Measurements from ENCODE around the gene DOK6.

Gene DOK6

GRCh38 chr18:69557282-69557681 lies 156.6 kb downstream of the DOK6 start:
- DNase-seq = no peak

- no peak for DNase-seq
Observed at GRCh38 chr18:69558052-69558451, 157.4 kb downstream of the DOK6 start.

- DNase-seq = no peak
Observed at GRCh38 chr18:69559604-69560003, 158.9 kb downstream of the DOK6 start.

DNA sequence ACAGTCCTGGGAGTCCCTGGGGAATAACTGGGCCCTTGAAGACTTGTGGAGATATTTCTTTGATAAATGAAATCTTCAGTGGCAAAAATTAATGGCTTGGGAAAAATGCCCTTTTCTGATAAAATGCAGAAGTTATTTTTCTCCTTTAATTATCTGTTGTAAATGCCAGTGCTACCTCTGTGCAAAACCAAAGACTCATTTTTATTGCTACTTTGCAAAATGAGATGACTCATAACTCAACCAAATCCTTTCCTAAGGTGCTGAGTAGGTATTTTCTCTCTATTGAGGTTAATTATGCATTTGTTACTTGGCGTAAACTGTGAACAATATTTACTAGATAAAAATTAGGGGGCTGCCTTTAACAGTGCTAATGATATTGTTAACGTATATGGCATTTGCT lies 163.9 kb downstream of the DOK6 start:
- DNase-seq = no peak

GRCh38 chr18:69567813-69568488 lies 167.3 kb downstream of the DOK6 start:
- DNase-seq = no peak

DNA sequence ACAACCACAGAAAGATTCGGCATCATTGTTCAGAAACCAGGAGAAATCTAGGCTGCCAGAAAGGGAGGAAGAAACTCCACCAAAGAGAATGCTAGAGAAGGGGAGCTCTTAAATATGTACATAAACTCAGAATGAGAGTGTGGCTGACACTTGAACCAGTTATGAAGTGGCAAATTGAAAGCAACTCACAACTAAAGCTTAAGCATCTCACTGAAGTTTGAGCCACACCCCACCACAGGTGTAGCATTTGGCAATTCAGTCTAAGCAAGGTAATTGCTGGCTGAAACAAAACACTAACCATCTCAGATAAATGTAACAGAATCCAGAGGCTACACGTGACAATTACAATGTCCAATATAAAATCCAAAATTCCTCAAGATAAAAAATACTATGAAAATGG lies 168.4 kb downstream of the DOK6 start:
- DNase-seq = no peak

GRCh38 chr18:69574401-69574800 lies 173.7 kb downstream of the DOK6 start:
- no peak for DNase-seq

- peak; percentile 9 for DNase-seq
Observed at GRCh38 chr18:69580107-69580506, 179.4 kb downstream of the DOK6 start.

DNA sequence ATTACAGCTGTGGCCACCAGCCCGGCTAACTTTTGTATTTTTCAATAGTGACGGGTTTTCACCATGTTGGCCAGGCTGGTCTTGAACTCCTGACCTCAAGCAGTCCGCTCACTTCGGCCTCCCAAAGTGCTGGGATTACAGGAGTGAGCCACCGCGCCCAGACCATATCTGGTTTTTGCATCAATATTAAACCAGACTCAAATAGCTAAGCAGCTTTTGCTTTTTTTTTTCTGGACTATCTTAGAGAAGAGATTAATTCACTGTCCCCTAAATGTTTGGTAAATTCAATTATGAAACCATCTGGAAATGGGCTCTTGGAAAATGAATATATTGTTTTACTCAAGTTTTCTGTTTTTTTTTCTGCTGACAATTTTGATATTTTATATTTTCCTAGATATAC lies 183.7 kb downstream of the DOK6 start:
- no peak for DNase-seq

GRCh38 chr18:69585696-69586095 lies 185.0 kb downstream of the DOK6 start:
- no peak for DNase-seq

GRCh38 chr18:69586537-69586936 lies 185.8 kb downstream of the DOK6 start:
- no peak for DNase-seq

DNA sequence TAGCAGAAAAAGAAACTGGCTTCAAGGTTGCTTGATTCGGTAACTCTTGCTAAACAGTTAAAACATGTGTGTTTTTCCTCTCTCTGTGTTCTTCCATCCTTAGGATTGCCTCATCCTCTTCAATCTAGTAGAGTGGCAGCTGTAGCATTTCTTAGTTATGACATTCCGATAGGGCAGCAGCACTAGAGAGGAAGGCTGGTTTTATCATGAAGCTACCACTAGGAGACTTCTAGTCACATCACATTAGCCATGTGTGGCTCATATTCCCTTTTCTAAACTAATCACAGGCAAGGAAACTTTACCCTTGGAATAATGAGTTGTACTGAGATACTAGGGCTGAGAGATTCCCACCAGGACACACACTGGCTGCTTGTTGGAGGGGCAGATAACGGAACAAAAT lies 187.6 kb downstream of the DOK6 start:
- DNase-seq = no peak

DNA sequence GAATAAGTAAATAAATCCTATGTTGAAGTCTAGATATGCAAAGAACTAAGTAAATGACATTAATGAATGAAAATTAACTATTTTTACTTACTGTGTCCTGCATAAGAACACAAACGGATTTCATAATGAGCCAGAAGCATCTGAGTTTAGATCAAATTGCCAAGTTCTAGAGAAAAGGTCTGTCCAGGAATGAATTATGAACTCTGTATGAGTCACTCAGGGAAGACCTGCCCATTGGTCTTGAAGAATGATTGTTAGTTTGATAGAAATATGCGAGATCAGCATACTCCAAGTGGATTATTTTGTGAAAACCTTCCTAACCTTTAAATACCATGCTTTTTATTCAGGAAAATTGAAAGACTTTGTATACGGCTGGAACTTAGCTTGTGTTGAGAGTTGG lies 189.5 kb downstream of the DOK6 start:
- no peak for DNase-seq

GRCh38 chr18:69596345-69596744 lies 195.7 kb downstream of the DOK6 start:
- no peak for DNase-seq

DNA sequence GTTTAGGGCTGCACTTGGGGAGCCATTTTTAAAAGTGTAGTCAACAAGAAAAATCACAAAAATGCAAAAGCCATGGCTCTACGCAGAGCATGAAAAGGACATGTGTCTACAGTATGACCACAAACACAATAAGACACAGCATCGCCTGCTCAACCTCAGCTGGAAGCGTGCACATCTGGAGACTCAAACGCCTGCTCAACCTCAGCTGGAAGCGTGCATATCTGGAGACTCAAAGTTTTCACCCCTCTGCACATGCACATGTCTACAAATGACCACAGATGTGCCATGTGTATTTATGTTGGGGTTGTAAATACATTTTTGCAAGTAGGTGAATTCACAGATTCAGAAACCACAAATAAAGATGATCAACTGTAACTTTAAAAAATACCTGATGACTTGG lies 196.9 kb downstream of the DOK6 start:
- DNase-seq = no peak

- DNase-seq = no peak
Observed at GRCh38 chr18:69599377-69599776, 198.7 kb downstream of the DOK6 start.

DNA sequence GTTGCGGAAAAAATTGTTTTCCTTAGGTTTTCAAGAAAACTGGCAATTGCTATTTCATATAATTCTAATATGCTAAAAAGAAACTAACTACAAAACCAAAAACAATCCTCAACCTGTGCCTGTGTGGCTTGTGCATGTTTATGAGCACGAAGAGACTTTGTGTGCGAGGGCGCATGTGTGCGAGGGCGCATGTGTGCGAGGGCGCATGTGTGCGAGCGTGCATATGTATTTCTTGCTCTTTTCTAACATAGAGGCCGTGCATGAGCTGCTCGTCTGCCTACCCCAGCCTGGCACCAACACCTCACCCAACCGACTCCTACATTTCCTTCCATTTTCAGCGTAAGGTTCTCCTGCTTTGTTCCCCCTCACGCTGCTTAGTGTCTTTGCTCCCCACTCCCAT lies 211.6 kb downstream of the DOK6 start:
- no peak for DNase-seq

DNA sequence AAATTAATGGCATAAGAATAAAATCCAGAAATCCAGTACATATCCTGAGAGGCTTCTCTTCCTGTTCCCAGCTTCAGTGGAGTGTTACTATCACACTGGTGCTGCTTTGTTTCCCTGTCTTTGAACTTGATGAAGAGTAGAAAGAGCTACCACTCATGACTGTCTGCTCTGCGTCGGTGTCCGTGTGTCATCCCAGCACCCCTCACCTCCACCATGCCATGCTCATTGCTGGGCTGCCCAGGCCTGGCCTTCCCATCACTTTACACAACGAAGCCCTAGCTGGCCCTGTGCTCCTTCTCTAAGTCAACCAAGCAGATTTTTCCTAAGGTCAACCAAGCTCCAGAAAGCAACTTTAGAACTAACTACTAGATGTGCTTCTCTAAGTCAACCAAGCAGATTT lies 215.4 kb downstream of the DOK6 start:
- no peak for DNase-seq

DNA sequence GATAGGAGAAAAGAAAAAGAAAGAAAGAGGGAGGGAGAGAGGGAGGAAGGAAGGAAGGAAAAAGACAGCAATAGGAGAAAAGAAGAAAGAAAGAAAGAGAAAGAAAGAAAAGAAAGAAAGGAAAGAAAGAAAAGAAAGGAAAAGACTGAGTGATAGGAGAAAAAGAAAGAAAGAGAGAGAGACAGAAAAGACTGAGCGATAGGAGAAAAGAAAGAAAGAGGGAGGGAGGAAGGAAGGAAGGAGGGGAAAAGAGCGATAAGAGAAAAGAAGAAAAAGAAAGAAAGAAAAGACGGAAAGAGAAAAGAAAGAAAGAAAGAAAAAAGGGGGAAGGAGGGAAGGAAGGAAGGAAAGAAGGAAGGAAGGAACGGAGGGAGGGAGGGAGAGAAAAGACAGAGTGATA lies 216.7 kb downstream of the DOK6 start:
- no peak for DNase-seq

DNA sequence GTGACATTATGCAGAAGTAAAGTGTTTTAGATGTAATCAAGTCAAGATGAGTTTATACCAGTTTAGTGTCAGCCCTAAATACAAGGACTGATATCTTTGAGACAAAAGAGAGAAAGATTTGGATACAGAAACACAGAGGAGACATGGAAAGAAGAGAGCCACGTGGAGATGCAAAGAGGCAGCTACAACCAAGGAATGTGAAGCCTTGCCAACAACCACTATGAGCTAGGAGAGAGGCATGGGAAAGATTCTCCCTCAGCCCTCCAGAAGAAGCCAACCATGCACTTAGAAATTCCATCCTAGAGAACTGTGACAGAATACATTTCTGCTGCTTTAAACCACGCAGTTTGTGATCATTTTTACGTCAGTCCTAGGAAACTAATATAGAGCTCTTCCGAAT lies 217.2 kb downstream of the DOK6 start:
- no peak for DNase-seq

- DNase-seq = no peak
Observed at GRCh38 chr18:69622184-69622583, 221.5 kb downstream of the DOK6 start.

GRCh38 chr18:69622961-69623360 lies 222.3 kb downstream of the DOK6 start:
- DNase-seq = no peak

DNA sequence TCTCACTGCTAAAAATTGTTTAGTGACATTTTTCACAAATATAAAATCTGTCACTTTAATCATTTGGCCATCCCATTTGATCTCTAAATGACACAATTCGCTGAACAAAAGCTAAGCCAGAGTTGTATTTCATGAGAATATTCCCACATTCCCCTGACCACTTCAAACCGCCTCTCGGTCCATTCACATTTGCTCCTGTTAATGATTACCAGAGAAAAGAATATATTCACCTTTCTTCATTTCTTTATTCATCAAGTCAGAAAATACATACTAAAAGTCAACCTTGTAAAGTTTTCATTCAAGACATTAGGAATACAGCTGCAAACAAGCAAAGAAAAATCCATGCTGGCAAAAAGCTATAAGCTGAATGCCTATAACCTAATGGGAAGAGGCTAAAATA lies 225.5 kb downstream of the DOK6 start:
- no peak for DNase-seq

GRCh38 chr18:69626643-69627242 lies 226.1 kb downstream of the DOK6 start:
- no peak for DNase-seq

- DNase-seq = no peak
Observed at GRCh38 chr18:69628774-69629359, 228.2 kb downstream of the DOK6 start.
